PC-9 (cell line): ENCODE results near the gene BRAF. TPM values are rescaled to one million over a fixed set of nuclear protein-coding genes. Genes with fewer than 3 reads are reported as not detected.
A peak's percentile ranks its signal among the peaks of the same experiment; 100 is the strongest.
"Not testable (repeated sequence)": the region's sequence is repeated elsewhere in the genome, so short reads cannot be mapped to it uniquely, and the experiment has no call there.

ENCODE experiments used
- BruUV-seq: library from RNA; stranded (reverse); fragments of 400-500 nt; replicated peaks from 2 replicates; lab custom pipeline; 2021; lab: Mats Ljungman, UMichigan
- CTCF ChIA-PET: fragments of 300-600 bp; sonication (Branson Sonifier 250); formaldehyde crosslinking; loops from one replicate; lab custom pipeline; 2022; ENCODE audit warnings: antibody characterized with exemption; lab: Charles Lee
- POLR2A ChIA-PET: fragments of 300-600 bp; sonication (Branson Sonifier 250); formaldehyde crosslinking; loops from one replicate; lab custom pipeline; 2022; ENCODE audit warnings: antibody characterized with exemption; ENCODE audit not compliant: unreplicated experiment; lab: Charles Lee
- DNase-seq, 2 experiments: peaks; one replicate each; pipeline versions ENCODE4 v3.0.0 to v3.0.0-alpha.2; 2015 to 2022; ENCODE audit warnings: mixed read lengths in 1 of 2
- H2AFZ ChIP-seq: fragments of 200-600 bp; sonication (generic); 2 replicates; pipeline ENCODE4 v1.8.1; 2017; ENCODE audit warnings: antibody characterized with exemption
- H3F3A ChIP-seq: fragments of 200-600 bp; sonication (generic); 2 replicates; pipeline ENCODE4 v1.8.1; 2017; ENCODE audit warnings: antibody characterized with exemption, mild to moderate bottlenecking, low read depth; ENCODE audit not compliant: insufficient read depth
- H3K27ac ChIP-seq: fragments of 200-600 bp; sonication (generic); 2 replicates; pipeline ENCODE4 v1.6.1; 2016; ENCODE audit warnings: mixed run types
- H3K27me3 ChIP-seq: fragments of 200-600 bp; sonication (generic); 2 replicates; pipeline ENCODE4 v1.6.1; 2016; ENCODE audit warnings: low read depth, mixed run types; ENCODE audit not compliant: insufficient read depth
- H3K36me3 ChIP-seq: fragments of 200-600 bp; sonication (generic); 2 replicates; pipeline ENCODE4 v1.6.1; 2016; ENCODE audit warnings: low read depth, mixed run types
- H3K4me1 ChIP-seq: fragments of 200-600 bp; sonication (generic); replicated peaks from 2 replicates; pipeline ENCODE4 v1.6.1; 2016; ENCODE audit warnings: mixed run types; ENCODE audit not compliant: insufficient read depth
- H3K4me2 ChIP-seq: fragments of 200-600 bp; sonication (generic); 2 replicates; pipeline ENCODE4 v1.6.1; 2017; ENCODE audit warnings: mixed run types
- H3K4me3 ChIP-seq: fragments of 200-600 bp; sonication (generic); 2 replicates; pipeline ENCODE4 v1.6.1; 2016; ENCODE audit warnings: mixed run types
- H3K79me2 ChIP-seq: fragments of 200-600 bp; sonication (generic); 2 replicates; pipeline ENCODE4 v1.6.1; 2017; ENCODE audit warnings: low read depth, mixed run types
- H3K9me2 ChIP-seq: fragments of 200-600 bp; sonication (generic); 2 replicates; pipeline ENCODE4 v1.8.1; 2017; ENCODE audit warnings: mild to moderate bottlenecking; ENCODE audit not compliant: insufficient read depth
- H3K9me3 ChIP-seq: fragments of 200-600 bp; sonication (generic); 2 replicates; pipeline ENCODE4 v1.8.1; 2016; ENCODE audit warnings: low read depth; ENCODE audit not compliant: insufficient read depth
- H4K20me1 ChIP-seq: fragments of 200-600 bp; sonication (generic); 2 replicates; pipeline ENCODE4 v1.8.1; 2017; ENCODE audit not compliant: insufficient read depth
- CTCF ChIP-seq: fragments of 200-600 bp; sonication (generic); conservative IDR thresholded peaks from 2 replicates; pipeline ENCODE4 v1.6.1; 2017; ENCODE audit warnings: mixed run types, antibody characterized with exemption, mild to moderate bottlenecking, moderate library complexity
- EZH2 ChIP-seq: fragments of 200-600 bp; sonication (generic); IDR thresholded peaks from 2 replicates; pipeline ENCODE4 v1.8.0; 2017; ENCODE audit warnings: antibody characterized with exemption, low read depth
- intact Hi-C: fragments of 100-400 bp; cut with micrococcal nuclease; formaldehyde crosslinking; loops from one replicate; pipeline ENCODE4 v1.10.0; 2022; ENCODE audit not compliant: unreplicated experiment
- total RNA-seq: library from RNA; stranded (reverse); gene quantifications from 2 replicates; pipeline ENCODE4 v1.2.3, GENCODE V29; 2021

BRAF gene
- total RNA-seq, 1 experiment from 2014 or later, result 56.9 TPM

GRCh38 chr7:140671966-140672365 is 252.8 kb downstream of the BRAF start:
- H3K9me3 ChIP-seq, result no peaks in the 10 kb centered on the region
- peak overlapping the region; percentile 93 for H3K4me2 ChIP-seq
- H3K27me3 ChIP-seq, result no peaks in the 10 kb centered on the region
- no peak for TF ChIP-seq EZH2
- TF ChIP-seq CTCF, result no peak
- H4K20me1 ChIP-seq, result no peaks in the 10 kb centered on the region
- peak in 1 of 2 experiments; percentile 12 for DNase-seq
- peaks cover 5% of the 10 kb centered on the region; the same call in 1 of the 2 replicates for H3K79me2 ChIP-seq
- H3K4me1 ChIP-seq, result peaks cover 42% of the 10 kb centered on the region
- H3K36me3 ChIP-seq, result no peaks in the 10 kb centered on the region
- peaks cover 4% of the 10 kb centered on the region; the same call in 1 of the 2 replicates for H3F3A ChIP-seq
- H3K9me2 ChIP-seq, result no peaks in the 10 kb centered on the region
- intact Hi-C loops, result loop anchor here (2.0 to 5.0 kb wide), 2 partner anchors 25 to 340 kb away; partner anchors contain the start of genes MRPS33 and NDUFB2
- ChIA-PET POLR2A (no interaction called here), CTCF (no interaction called here)
- TSS peak; percentile 66 for BruUV-seq
- H3K4me3 ChIP-seq, result peak overlapping the region; percentile 79; the same call in 1 of the 2 replicates
- H2AFZ ChIP-seq, result 0 out of 2 replicates have a peak overlapping the region, but pooled peaks have one; percentile 67
- no peak overlapping the region for H3K27ac ChIP-seq

- no TSS peak for BruUV-seq
- no peaks in the 10 kb centered on the region for H3K36me3 ChIP-seq
- no peak overlapping the region for H3K4me2 ChIP-seq
- ChIA-PET CTCF (no interaction called here), POLR2A (no interaction called here)
- no peak overlapping the region for H3K4me3 ChIP-seq
- peaks cover 5% of the 10 kb centered on the region; the same call in 1 of the 2 replicates for H3K79me2 ChIP-seq
- no peaks in the 10 kb centered on the region for H3K9me3 ChIP-seq
- H4K20me1 ChIP-seq, result no peaks in the 10 kb centered on the region
- no peak overlapping the region for H2AFZ ChIP-seq
- H3K27ac ChIP-seq, result no peak overlapping the region
- H3K9me2 ChIP-seq, result no peaks in the 10 kb centered on the region
- H3K27me3 ChIP-seq, result no peaks in the 10 kb centered on the region
- TF ChIP-seq CTCF (no peak), EZH2 (no peak)
- peaks cover 44% of the 10 kb centered on the region for H3K4me1 ChIP-seq
- intact Hi-C loops, result loop anchor here (5.0 kb wide), 1 partner anchor 342 kb away; the partner anchor contains the start of gene MRPS33
- peak in 1 of 2 experiments; percentile 21 for DNase-seq
- H3F3A ChIP-seq, result peaks cover 4% of the 10 kb centered on the region; the same call in 1 of the 2 replicates
Measured at GRCh38 chr7:140670343-140670935, 254.3 kb downstream of the BRAF start.

GRCh38 chr7:140669862-140670261 is 254.9 kb downstream of the BRAF start:
- H3K4me2 ChIP-seq, H4K20me1 ChIP-seq, H2AFZ ChIP-seq, CTCF ChIA-PET, H3K27ac ChIP-seq, H3F3A ChIP-seq, H3K27me3 ChIP-seq, H3K79me2 ChIP-seq, BruUV-seq, H3K4me3 ChIP-seq, H3K9me3 ChIP-seq, H3K9me2 ChIP-seq, H3K36me3 ChIP-seq: not testable (repeated sequence)
- peak in 1 of 2 experiments; percentile 29 for DNase-seq
- H3K4me1 ChIP-seq, result peaks cover 39% of the 10 kb centered on the region
- intact Hi-C loops, result loop anchor here (5.0 kb wide), 1 partner anchor 342 kb away; the partner anchor contains the start of gene MRPS33
- POLR2A ChIA-PET, result interaction anchor here (0.6 kb wide), 1 partner anchor 354 kb away, joined by 4 read pairs; no protein-coding TSS in a partner anchor
